Epithelial cell of proximal tubule (primary cell): ENCODE measurements around the gene TNFRSF25. TPM values are rescaled to one million over a fixed set of nuclear protein-coding genes. Genes with fewer than 3 reads are reported as not detected.

ENCODE experiments used
- DNase-seq: peaks from one replicate; pipeline ENCODE4 v3.0.0-alpha.2; 2011; ENCODE audit warnings: low read depth
- H3K4me3 ChIP-seq: 2 replicates; pipeline ENCODE4 v1.5.1; 2011; ENCODE audit warnings: low read depth, mild to moderate bottlenecking, low read length
- total RNA-seq: library from RNA; depleted of rRNA; stranded (reverse); fragments of >200 nt; gene quantifications from 2 replicates; pipeline ENCODE4 v1.2.3, GENCODE V29; 2015
- TF ChIP-seq, protein P1 (sequence below): conservative IDR thresholded peaks from 2 replicates; pipeline ENCODE4 v1.5.1; 2012; ENCODE audit warnings: low read depth, mild to moderate bottlenecking, low read length

TNFRSF25 gene
- total RNA-seq, 1 donor from 2014 or later, result 30.4 TPM

GRCh38 chr1:6507037-6507428 is 41.1 kb upstream of the TNFRSF25 start:
- TF ChIP-seq, protein P1, sequence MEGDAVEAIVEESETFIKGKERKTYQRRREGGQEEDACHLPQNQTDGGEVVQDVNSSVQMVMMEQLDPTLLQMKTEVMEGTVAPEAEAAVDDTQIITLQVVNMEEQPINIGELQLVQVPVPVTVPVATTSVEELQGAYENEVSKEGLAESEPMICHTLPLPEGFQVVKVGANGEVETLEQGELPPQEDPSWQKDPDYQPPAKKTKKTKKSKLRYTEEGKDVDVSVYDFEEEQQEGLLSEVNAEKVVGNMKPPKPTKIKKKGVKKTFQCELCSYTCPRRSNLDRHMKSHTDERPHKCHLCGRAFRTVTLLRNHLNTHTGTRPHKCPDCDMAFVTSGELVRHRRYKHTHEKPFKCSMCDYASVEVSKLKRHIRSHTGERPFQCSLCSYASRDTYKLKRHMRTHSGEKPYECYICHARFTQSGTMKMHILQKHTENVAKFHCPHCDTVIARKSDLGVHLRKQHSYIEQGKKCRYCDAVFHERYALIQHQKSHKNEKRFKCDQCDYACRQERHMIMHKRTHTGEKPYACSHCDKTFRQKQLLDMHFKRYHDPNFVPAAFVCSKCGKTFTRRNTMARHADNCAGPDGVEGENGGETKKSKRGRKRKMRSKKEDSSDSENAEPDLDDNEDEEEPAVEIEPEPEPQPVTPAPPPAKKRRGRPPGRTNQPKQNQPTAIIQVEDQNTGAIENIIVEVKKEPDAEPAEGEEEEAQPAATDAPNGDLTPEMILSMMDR, result no peak
- no peak for DNase-seq
- H3K4me3 ChIP-seq, result no peak overlapping the region

DNA sequence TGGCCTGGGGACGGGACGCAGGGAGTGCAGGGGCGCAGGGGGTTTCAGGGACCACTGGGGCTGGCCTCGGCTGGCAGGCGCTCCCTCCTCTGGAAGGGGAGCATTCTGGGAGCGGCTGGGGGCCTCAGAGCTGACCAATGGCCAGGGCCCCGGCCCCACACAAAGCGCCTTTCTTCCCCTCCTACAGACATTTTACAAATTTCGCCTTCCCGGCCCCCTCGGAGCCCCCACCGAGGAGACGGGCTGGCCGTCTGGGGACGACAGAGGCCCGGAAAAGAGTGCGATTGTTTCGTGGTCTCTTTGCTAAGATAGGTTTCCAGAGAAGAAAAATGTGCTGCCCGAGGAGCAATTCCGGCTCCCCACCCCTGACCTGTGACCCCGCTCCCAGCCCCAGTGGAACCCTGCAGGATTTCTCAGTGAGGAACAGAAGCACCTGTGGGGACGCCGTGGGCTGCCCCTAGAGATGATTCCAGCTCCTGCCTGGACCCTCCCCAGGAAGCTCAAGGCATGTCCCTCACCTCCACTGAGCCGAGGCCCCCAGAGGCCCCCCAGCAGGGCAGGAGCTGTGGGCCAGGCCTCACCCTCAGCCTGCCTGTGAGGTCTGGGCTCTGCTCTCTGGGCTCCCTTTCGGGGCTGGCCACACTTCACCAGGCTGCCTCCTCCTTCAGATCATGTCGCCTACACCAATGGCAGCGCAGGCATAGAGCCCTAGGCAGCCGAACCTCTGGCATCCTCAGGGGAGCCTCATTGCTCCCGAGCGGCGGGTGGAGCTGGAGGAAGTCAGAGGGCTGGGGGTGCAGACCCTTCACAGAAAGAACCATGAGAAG is 40.5 kb upstream of the TNFRSF25 start:
- H3K4me3 ChIP-seq, result no peak overlapping the region
- TF ChIP-seq, protein P1, result no peak
- no peak for DNase-seq

- DNase-seq, result no peak
- H3K4me3 ChIP-seq, result no peak overlapping the region
- TF ChIP-seq, protein P1, result no peak
Measured at GRCh38 chr1:6505367-6506209, 39.6 kb upstream of the TNFRSF25 start.

- no peak overlapping the region for H3K4me3 ChIP-seq
- TF ChIP-seq, protein P1, result no peak
- no peak for DNase-seq
Measured at GRCh38 chr1:6504887-6505286, 38.9 kb upstream of the TNFRSF25 start.

- no peak for DNase-seq
- TF ChIP-seq, protein P1, result no peak
- H3K4me3 ChIP-seq, result no peak overlapping the region
Measured at GRCh38 chr1:6503884-6504602, 38.1 kb upstream of the TNFRSF25 start.

GRCh38 chr1:6502000-6502891 is 36.3 kb upstream of the TNFRSF25 start:
- H3K4me3 ChIP-seq, result no peak overlapping the region
- TF ChIP-seq, protein P1, result no peak
- no peak for DNase-seq
